ENCODE results near the gene TEDC1.
A peak's percentile ranks its signal among the peaks of the same experiment; 100 is the strongest.

The TEDC1 gene, protein sequence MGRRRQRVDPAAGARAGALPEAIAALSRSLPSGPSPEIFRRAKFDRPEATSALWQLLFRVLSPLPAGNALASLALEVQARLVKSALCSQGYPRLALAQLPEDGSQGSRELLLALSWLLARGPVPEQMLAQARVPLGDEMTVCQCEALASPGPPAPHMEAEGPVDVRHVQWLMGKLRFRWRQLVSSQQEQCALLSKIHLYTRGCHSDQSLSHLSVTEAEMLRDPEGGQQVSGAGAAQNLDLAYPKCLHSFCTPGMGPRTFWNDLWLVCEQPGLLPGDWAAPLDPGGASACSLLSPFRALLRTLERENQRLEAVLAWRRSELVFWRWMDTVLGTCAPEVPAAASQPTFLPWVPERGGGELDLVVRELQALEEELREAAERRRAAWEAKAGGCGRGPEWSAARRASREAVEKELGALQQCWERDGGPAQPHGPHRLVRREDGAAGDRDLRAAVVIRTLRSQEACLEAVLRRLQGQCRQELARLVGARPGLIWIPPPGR

DNA sequence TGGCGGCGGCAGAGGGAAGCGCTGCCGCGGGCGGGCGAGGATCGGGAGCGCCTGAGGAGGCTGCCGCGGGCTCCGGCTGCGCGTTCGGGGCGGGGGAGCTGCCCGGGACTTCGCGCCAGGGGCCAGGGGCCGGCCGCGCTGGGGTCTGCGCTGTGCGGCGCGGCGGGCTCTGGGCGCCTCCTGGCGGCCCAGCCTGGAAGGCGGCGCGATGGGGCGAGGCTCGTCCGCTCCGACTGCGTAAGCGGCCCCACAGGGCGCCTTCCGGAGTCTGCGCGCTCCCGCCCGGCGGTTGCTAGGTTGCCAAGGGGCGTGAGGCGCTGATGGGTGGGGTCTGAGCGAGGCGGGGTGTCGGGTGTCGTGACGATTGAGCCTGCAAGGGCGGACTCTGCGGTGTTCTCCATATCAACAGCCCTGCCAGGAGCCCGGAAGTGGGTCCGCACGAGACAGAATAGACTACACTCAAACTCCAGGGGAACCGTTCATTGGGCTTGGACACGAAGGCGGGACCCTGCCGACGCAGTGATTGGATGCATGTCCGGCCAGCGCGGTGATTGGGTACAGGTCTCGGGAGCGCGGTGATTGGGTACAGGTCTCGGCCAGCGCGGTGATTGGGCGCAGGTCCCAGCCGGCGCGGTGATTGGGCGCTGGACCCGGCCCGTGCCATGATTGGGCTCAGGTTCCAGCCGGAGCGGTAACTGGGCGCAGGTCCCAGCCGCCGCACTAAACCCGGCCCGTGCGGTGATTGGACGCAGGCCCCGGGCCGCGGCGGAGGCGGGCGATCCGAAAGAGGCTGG lies at the start of gene TEDC1:
Gene TEDC1, plus strand, starts transcription at position 675 of the 794 bp plus-strand sequence. CDS start 130 bp downstream, outside the sequence.
- TF ChIP-seq, protein P1, sequence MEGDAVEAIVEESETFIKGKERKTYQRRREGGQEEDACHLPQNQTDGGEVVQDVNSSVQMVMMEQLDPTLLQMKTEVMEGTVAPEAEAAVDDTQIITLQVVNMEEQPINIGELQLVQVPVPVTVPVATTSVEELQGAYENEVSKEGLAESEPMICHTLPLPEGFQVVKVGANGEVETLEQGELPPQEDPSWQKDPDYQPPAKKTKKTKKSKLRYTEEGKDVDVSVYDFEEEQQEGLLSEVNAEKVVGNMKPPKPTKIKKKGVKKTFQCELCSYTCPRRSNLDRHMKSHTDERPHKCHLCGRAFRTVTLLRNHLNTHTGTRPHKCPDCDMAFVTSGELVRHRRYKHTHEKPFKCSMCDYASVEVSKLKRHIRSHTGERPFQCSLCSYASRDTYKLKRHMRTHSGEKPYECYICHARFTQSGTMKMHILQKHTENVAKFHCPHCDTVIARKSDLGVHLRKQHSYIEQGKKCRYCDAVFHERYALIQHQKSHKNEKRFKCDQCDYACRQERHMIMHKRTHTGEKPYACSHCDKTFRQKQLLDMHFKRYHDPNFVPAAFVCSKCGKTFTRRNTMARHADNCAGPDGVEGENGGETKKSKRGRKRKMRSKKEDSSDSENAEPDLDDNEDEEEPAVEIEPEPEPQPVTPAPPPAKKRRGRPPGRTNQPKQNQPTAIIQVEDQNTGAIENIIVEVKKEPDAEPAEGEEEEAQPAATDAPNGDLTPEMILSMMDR (IDR thresholded peaks at IDR 0.05; ENCODE audit: low read depth, low read length): peak; percentile 67
- H3K4me3 ChIP-seq (ENCODE audit: low read depth, low read length): peak within 1 kb of the TSS; percentile 75

DNA sequence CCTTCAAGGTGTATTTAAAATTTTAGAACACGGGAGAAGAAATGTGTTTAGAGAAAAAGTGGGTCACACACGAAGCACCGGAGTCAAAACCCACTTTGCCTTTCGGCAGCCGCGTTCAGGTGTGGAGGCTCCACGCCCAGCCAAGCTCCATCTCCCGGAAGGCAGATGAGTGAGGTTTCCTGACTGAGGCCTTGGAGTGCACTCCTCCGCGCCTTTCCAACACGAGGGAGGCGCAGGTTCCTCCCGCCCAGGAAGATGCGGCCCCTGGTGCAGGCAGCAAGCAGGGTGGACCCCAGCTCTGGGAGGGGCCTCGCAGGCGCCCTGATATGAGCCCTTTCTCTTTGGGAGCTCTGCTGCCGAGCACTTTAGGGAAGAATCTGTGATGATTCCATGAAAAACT lies 48.9 kb upstream of the TEDC1 start:
- TF ChIP-seq, protein P1 (IDR thresholded peaks at IDR 0.05; ENCODE audit: low read depth, low read length): no peak
- no peak overlapping the region for H3K4me3 ChIP-seq (ENCODE audit: low read depth, low read length)

DNA sequence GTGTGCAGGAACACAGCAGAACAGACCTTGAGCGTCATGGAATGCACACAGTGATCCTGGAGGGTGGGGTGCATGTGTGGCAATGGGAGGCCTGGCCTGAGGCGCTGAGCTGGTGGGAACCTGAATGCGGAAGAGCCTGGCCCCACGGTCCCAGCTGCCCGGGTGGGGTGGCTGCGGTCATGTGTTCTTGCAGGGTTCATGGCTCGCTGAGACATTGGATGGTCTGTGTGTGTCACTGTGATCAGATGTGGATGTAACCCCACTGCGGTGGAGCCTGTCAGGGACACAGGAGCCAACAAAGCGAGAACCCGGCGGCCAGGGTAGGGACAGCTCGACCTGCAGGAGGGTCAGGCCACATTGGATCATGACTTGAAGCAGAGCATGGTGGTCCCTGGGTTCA lies 48.2 kb upstream of the TEDC1 start:
- TF ChIP-seq, protein P1 (IDR thresholded peaks at IDR 0.05; ENCODE audit: low read depth, low read length): no peak

DNA sequence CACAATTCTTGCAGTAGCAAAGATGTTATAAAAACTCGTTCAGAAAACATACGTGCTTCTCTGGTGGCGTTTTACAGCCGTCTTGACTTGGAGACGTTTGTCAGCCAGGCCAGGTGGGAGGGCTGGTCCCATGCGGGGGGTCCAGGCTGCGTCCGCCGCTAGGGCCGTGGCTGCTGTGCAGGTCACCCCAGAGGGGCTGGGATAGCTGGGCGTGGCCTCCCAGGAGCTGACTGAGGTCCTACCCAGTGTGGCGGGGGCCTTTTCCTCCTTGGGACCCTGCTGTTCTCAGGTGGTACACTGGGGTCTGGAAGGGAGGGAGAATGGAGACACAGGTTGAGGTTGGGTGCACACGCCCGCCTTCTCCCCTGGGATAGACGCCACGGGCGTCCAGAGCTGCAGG lies 46.2 kb upstream of the TEDC1 start:
- no peak overlapping the region for H3K4me3 ChIP-seq (ENCODE audit: low read depth, low read length)

More for the DNA sequence above, 48.2 kb upstream of the TEDC1 start:
- H3K4me3 ChIP-seq (ENCODE audit: low read depth, low read length): no peak overlapping the region

DNA sequence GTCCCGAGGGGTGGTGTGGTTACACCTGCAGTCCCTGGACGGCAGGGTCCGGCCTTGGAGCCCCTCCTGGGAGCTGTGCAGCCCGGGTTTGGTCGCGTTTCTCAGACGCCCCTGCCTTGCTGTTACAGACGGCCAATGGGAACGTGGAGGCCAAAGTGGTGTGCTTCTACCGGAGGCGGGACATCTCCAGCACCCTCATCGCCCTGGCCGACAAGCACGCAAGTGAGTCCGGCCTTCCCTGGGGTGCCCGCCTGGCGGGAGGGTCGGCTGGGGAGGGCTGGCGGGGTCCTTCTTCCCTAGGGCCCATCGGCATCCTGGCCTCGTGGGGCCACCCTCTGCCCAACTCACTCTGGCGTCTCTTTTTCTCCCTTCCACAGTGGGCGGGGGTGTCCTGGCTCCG lies 45.8 kb upstream of the TEDC1 start:
- no peak overlapping the region for H3K4me3 ChIP-seq (ENCODE audit: low read depth, low read length)

More for the DNA sequence above, 46.2 kb upstream of the TEDC1 start:
- TF ChIP-seq, protein P1 (IDR thresholded peaks at IDR 0.05; ENCODE audit: low read depth, low read length): no peak

DNA sequence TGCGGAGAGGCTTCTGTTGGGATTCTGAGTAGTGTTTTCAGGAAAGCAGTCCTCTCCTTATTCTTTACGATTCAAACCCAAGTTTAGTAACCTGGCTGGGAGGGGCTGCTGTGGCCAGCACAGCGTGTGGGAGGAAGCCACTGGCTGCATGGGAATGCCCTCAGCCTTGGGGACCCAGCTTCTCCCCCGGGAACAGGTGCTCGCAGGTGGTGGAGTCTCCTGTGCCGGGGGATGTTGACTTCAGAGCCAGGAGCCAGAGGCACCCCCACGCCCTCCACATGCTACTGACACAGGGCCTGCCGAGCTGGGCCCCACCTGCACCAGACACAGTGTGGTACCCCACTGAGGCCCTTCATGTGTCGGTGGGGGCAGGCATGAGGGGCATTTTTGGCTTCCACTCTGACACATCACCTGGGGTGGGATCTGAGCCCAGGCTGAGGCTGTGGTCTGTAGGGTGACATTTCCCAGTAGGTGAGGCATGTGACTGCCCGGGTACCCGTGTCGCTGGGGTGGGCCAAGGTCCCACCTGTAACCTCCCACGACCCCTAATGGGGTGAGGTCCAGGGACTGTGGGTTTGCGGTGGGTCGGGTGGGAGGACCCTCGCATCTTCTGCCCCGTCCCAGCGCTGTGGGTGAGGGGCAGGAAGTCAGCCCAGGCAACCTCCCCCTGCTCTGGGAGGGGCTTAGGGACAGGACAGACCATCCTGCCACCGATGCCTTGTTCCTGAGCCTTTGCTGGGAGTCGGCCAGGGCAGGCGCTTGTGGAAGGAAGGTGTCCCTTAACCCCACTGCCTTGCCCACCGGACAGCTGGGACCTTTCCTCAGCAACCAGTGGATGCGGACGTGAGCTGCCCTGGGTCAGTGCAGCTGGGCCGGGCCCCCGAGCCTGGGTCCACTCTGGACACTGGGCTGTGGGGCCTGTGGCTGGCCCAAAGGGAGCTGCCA lies 44.9 kb upstream of the TEDC1 start:
- H3K4me3 ChIP-seq (ENCODE audit: low read depth, low read length): no peak overlapping the region
- TF ChIP-seq, protein P1 (IDR thresholded peaks at IDR 0.05; ENCODE audit: low read depth, low read length): no peak

More for the DNA sequence above, 45.8 kb upstream of the TEDC1 start:
- TF ChIP-seq, protein P1 (IDR thresholded peaks at IDR 0.05; ENCODE audit: low read depth, low read length): no peak

Measured in WI38 (cell line).